ENCODE data around the gene KLK11. TPM values are rescaled to one million over a fixed set of nuclear protein-coding genes. Genes with fewer than 3 reads are reported as not detected.

Gene KLK11, protein sequence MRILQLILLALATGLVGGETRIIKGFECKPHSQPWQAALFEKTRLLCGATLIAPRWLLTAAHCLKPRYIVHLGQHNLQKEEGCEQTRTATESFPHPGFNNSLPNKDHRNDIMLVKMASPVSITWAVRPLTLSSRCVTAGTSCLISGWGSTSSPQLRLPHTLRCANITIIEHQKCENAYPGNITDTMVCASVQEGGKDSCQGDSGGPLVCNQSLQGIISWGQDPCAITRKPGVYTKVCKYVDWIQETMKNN
- total RNA-seq (2014; rRNA removed; shearing (Covaris generic)), result not detected in 2 replicates

DNA sequence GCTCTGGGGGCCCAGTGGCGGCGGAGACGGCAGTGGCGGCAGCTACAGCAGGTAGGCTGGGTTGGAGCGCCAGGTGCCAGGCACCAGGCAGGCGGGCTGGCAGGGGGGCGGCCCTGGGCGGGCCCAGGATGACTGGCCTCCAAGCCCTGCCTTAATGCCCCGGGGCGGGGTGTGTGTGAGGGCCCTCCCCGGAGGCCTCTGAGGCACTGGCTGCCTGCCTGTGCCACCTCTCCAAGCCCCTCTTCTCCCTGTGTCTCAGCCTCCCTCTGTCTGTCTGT is at the start of gene KLK11:
TSS of gene KLK11 (minus strand) at position 63 of the 278 bp plus-strand sequence. CDS start 985 bp downstream, outside the sequence.
- no peak for DNase-seq (ENCODE audit: low spot score)

DNA sequence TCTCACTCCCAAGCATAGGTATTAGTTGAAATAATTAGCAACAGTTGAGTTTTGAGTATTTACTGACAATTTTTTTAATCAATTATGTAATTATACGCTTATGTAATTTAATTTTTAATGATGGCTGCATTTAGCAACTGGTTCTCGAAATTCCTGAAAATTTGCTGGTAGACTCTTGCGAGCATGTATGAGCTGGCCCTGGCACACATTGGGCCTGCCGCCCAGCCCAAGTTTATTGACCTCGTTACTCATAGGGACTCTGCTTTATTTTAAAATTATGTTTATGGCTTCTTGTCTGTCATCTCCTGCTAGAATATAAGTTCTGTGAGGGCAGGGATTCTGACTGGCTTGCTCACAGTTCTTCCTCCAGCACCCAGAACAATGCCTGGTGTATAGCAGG is 49.6 kb upstream of the KLK11 start:
- no peak for DNase-seq (ENCODE audit: low spot score)

- no peak for DNase-seq (ENCODE audit: low spot score)
Observed at GRCh38 chr19:51071095-51071405, 44.6 kb upstream of the KLK11 start.

DNA sequence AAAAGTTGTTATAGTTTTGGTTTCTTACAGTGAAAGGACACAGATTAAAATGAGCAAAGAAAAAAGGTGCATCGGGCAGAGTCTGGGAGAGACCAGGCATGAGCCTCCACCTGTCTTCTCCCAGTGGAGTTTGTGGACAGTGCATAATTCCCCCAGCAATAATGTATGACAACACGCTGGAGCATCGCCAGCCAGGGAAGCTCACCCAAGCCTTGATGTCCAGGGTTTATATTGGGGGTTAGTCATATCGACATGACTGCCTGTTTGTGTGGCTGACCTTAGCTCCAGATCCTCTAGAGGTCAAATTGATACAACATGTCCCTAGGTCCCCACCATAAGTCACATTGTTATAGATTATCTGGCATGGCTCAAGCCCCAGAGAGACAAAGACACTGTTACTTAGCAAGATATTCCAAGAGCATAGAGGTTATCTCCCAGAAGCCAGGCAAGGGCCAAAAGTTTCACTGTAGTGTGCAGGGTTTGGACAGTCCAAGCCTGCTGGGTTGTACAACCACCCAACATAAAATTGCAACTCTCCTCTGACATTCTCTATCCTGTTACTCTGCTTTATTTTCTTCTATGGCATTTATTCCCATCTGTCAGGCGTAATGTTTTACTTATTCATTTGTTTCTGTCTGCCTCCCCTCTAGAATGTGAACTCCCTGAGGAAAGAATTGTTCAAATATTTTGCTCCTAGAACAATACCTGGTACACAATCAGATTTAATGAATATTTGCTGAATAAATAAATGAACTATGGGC is 44.1 kb upstream of the KLK11 start:
- no peak for DNase-seq (ENCODE audit: low spot score)

- DNase-seq (ENCODE audit: low spot score), result no peak
Observed at GRCh38 chr19:51066393-51067186, 40.2 kb upstream of the KLK11 start.

DNA sequence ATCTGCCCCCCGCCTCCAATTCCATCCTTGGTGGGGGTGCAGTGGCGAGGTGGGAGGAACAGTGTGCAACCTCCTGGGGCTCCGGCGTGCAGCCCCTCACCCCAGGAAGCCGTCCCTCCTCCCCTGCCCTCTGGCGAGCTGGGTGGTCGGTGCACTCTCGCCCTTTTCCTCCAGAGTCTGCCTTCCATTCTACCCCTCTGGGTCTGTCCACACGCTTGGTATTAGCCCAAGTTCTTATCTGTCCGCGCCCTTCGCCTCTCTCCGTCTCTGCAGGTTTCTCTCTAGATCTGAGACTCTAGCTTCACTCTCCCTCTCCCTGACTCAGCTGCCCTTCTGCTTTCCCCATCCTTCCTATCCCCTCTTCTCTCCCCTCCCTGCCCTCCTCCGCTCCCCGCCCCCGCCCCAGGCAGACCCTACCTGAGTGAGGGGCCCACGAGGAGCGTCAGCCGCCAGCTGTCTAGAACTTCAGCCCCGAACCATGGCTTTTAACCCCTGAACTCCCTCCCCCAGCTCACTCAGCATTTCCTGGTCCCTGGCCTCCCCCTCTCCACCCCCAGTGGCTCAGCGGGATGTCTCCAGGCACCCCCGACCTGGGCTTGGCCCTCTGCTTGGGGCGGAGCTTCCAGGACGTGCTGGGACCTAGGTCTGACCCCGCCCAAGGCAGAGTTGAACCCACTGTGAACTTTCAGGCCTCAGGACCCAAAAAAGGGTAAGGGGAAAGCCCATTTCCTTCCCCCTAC is 39.0 kb upstream of the KLK11 start:
- no peak for DNase-seq (ENCODE audit: low spot score)

DNA sequence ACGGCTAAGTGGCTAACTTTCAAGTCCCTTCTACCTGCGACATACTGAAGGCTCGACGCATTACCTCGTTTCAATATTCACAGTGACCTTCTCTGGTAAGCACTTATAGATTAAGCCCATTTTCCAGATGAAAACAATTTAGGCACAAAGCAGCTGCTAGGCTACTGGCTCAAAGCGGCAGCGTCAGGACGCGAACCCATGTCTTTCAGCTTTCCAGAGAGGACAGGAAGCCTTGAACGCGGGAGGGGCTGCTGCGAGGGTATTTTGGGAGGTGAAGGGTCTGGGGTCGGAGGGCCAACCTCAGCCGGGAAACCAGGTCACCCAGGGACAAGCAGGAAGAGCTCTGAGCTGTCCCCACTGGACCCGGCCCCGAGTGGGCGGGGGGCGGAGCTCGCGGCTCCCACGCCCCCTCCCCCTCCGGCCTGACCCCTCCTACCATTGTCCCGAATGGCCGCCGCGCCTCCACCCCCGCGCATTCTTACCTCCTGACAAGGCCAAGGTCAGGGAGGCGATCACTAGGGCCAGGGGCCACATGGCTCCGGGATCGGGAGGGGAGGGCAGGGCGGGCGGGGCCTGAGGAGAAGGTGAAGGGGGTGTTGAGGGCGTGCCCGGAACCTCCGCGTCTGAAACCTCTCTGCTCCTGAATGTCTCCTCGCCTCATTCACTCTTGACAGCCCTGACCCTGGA is 38.3 kb upstream of the KLK11 start, which contains the start of gene KLK13:
TSS of gene KLK13 (minus strand) at position 559 of the 687 bp plus-strand sequence. CDS start at position 534, 25 bp downstream.
- no peak for DNase-seq (ENCODE audit: low spot score)

GRCh38 chr19:51063664-51064063 is 37.2 kb upstream of the KLK11 start:
- no peak for DNase-seq (ENCODE audit: low spot score)

- no peak for DNase-seq (ENCODE audit: low spot score)
Observed at GRCh38 chr19:51060973-51061372, 34.6 kb upstream of the KLK11 start.

- no peak for DNase-seq (ENCODE audit: low spot score)
Observed at GRCh38 chr19:51060336-51060735, 33.9 kb upstream of the KLK11 start.

GRCh38 chr19:51059715-51060114 is 33.3 kb upstream of the KLK11 start:
- no peak for DNase-seq (ENCODE audit: low spot score)

GRCh38 chr19:51055866-51056265 is 29.4 kb upstream of the KLK11 start:
- no peak for DNase-seq (ENCODE audit: low spot score)

GRCh38 chr19:51047031-51047335 is 20.6 kb upstream of the KLK11 start:
- DNase-seq (ENCODE audit: low spot score), result no peak

- DNase-seq (ENCODE audit: low spot score), result no peak
Observed at GRCh38 chr19:51044327-51044726, 17.9 kb upstream of the KLK11 start.

DNA sequence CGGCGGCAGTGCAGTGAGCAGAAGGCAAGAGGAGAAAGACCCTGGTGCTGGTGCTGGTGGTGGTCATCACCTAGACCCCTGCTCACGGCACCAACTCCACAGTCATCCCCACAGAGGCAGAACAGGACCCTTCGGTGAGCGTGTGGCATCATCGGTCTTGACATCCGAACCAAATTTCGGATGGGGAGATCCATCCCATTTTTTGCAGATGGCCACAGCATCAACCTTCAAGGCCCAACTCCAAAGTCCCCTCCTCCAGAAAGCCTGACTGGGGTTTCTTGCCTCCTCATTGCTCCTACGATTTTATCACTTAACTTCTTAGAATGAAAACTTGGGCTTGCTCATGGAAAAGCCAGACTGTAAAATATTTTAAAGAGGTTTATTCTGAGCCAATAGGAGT is 17.1 kb upstream of the KLK11 start:
- DNase-seq (ENCODE audit: low spot score), result no peak

DNA sequence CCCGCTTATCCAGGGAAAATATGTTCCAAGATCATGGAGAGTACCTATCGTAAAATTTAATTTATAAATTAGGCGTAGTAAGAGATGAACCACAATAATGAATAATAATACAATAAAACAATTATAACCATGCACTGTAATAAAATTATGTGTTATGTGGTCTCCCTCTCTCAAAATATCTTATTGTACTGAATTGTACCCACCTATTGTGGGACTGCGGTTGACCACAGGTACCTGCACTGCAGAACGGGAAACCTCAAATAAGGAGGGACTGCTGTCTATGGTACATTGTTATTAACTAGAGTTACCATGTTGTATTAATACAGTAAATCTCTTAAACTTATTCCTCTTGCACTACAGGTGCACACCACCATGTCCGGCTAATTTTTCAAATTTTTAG is 13.7 kb upstream of the KLK11 start:
- no peak for DNase-seq (ENCODE audit: low spot score)

DNA sequence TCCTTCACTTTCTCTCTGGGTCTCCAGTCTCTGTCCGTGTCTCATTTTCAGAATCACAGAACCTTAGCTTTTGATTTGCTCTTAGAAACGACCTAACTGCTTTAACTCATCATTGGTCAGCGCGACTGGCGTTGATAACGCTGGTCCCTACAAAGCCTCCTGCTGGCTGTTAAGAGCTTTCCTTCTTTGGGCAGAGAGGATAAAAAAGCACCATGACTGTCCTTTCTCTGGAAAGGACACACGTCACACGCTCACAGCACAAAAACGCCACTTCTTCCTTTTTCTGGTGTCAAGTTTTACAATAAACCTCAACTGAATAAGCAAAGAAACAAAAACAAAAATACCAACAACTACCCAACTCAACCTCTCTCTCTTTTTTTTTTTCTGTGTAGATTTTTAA is 10.1 kb upstream of the KLK11 start:
- no peak for DNase-seq (ENCODE audit: low spot score)

GRCh38 chr19:51034704-51035103 is 8.3 kb upstream of the KLK11 start, which contains the start of gene KLK12:
TSS of gene KLK12 (minus strand) at chr19:51035002. CDS start at chr19:51034621, 381 bp downstream.
- no peak for DNase-seq (ENCODE audit: low spot score)

GRCh38 chr19:51031880-51032225 is 5.4 kb upstream of the KLK11 start:
- no peak for DNase-seq (ENCODE audit: low spot score)

GRCh38 chr19:51031220-51031879 is 4.9 kb upstream of the KLK11 start:
- no peak for DNase-seq (ENCODE audit: low spot score)

GRCh38 chr19:51030631-51031030 is 4.2 kb upstream of the KLK11 start:
- no peak for DNase-seq (ENCODE audit: low spot score)
